ENCODE measurements around the gene BMPER.

BMPER gene

DNA sequence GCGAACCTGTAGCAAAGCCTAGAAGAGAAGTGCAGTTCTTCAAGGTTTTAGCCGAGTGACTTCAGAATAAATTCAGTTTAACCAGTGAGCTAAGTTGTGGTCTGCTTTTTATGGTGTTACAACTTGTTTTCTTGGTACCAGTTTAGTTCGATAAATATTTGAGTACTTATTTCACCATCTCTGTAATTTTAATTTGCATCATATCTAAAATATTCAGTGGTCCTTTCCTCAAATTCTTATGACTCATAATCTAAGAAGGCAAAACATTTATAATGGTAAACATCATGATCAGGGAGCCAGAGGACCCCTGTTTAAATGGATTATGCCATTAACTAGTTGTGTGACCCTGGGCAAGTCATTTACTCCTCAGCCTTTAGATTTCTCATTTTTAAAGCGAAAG lies 4.1 kb upstream of the BMPER start (continued):
- TF ChIP-seq PATZ1 (CRISPR knock-in tag; IDR thresholded peaks at IDR 0.05; ENCODE audit: borderline replicate concordance) (no peak), ESRRG (CRISPR knock-in tag; IDR thresholded peaks at IDR 0.05) (no peak), ZFP3 (CRISPR knock-in tag; IDR thresholded peaks at IDR 0.05) (no peak), BACH2 (CRISPR knock-in tag; IDR thresholded peaks at IDR 0.05; ENCODE audit: borderline replicate concordance) (no peak), ZFP30 (CRISPR knock-in tag; IDR thresholded peaks at IDR 0.05) (no peak), CSDC2 (CRISPR knock-in tag; IDR thresholded peaks at IDR 0.05) (no peak), TCF4 (CRISPR knock-in tag; IDR thresholded peaks at IDR 0.05; ENCODE audit: borderline replicate concordance) (no peak)

GRCh38 chr7:33901847-33902246 lies 3.5 kb upstream of the BMPER start:
- TF ChIP-seq ZNF565 (CRISPR knock-in tag; conservative IDR thresholded peaks at IDR 0.05; ENCODE audit: low read depth) (no peak), BACH2 (CRISPR knock-in tag; IDR thresholded peaks at IDR 0.05; ENCODE audit: borderline replicate concordance) (no peak), TCF4 (CRISPR knock-in tag; IDR thresholded peaks at IDR 0.05; ENCODE audit: borderline replicate concordance) (no peak), ZNF8 (CRISPR knock-in tag; IDR thresholded peaks at IDR 0.05) (no peak), ZC3H10 (CRISPR knock-in tag; IDR thresholded peaks at IDR 0.05) (no peak), ZFP3 (CRISPR knock-in tag; IDR thresholded peaks at IDR 0.05) (no peak), ESRRG (CRISPR knock-in tag; IDR thresholded peaks at IDR 0.05) (no peak), TOX (CRISPR knock-in tag; IDR thresholded peaks at IDR 0.05; ENCODE audit: borderline replicate concordance) (no peak), ZNF70 (CRISPR knock-in tag; IDR thresholded peaks at IDR 0.05) (no peak), TSHZ2 (CRISPR knock-in tag; IDR thresholded peaks at IDR 0.05) (no peak), OSR1 (CRISPR knock-in tag; IDR thresholded peaks at IDR 0.05) (no peak), ARNTL (CRISPR knock-in tag; IDR thresholded peaks at IDR 0.05; ENCODE audit: borderline replicate concordance, low read depth) (no peak), SNAI2 (CRISPR knock-in tag; IDR thresholded peaks at IDR 0.05) (no peak), ZFP30 (CRISPR knock-in tag; IDR thresholded peaks at IDR 0.05) (no peak), ISL1 (CRISPR knock-in tag; IDR thresholded peaks at IDR 0.05) (no peak), CSDC2 (CRISPR knock-in tag; IDR thresholded peaks at IDR 0.05) (no peak)
- TF ChIP-seq, protein P1, sequence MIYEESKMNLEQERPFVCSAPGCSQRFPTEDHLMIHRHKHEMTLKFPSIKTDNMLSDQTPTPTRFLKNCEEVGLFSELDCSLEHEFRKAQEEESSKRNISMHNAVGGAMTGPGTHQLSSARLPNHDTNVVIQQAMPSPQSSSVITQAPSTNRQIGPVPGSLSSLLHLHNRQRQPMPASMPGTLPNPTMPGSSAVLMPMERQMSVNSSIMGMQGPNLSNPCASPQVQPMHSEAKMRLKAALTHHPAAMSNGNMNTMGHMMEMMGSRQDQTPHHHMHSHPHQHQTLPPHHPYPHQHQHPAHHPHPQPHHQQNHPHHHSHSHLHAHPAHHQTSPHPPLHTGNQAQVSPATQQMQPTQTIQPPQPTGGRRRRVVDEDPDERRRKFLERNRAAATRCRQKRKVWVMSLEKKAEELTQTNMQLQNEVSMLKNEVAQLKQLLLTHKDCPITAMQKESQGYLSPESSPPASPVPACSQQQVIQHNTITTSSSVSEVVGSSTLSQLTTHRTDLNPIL (CRISPR knock-in tag; IDR thresholded peaks at IDR 0.05; ENCODE audit: low read depth): no peak
- TF ChIP-seq, protein P2, sequence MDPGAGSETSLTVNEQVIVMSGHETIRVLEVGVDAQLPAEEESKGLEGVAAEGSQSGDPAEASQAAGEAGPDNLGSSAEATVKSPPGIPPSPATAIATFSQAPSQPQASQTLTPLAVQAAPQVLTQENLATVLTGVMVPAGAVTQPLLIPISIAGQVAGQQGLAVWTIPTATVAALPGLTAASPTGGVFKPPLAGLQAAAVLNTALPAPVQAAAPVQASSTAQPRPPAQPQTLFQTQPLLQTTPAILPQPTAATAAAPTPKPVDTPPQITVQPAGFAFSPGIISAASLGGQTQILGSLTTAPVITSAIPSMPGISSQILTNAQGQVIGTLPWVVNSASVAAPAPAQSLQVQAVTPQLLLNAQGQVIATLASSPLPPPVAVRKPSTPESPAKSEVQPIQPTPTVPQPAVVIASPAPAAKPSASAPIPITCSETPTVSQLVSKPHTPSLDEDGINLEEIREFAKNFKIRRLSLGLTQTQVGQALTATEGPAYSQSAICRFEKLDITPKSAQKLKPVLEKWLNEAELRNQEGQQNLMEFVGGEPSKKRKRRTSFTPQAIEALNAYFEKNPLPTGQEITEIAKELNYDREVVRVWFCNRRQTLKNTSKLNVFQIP (CRISPR knock-in tag; IDR thresholded peaks at IDR 0.05; ENCODE audit: borderline replicate concordance, low read depth): no peak
- no peak for ATAC-seq

DNA sequence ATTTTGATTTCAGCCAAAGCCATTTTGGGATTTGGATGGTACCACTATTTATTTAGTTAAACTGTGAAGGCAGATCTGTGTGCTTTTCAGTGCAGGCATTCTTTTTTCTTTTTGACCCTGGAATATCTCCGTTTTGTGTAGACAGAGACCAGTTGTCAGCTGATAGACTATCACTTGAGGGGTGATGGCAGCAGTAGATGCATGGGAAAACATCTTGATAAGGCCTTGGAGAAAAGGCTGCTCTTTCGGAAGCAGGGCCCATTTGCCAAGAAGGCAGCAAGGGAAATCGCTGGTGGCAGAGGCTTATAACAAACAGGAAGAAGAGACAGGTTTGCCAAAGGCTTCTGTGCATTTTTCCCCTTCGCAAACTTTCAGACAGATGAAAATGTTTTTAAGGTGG lies 2.6 kb upstream of the BMPER start:
- no peak for ATAC-seq
- TF ChIP-seq TOX (CRISPR knock-in tag; IDR thresholded peaks at IDR 0.05; ENCODE audit: borderline replicate concordance) (no peak), OSR1 (CRISPR knock-in tag; IDR thresholded peaks at IDR 0.05) (no peak), SNAI2 (CRISPR knock-in tag; IDR thresholded peaks at IDR 0.05) (no peak), CSRNP3 (CRISPR knock-in tag; IDR thresholded peaks at IDR 0.05) (no peak), ZFP3 (CRISPR knock-in tag; IDR thresholded peaks at IDR 0.05) (no peak), ESRRG (CRISPR knock-in tag; IDR thresholded peaks at IDR 0.05) (no peak), PPARA (CRISPR knock-in tag; IDR thresholded peaks at IDR 0.05; ENCODE audit: borderline replicate concordance) (no peak), PATZ1 (CRISPR knock-in tag; IDR thresholded peaks at IDR 0.05; ENCODE audit: borderline replicate concordance) (no peak), TCF4 (CRISPR knock-in tag; IDR thresholded peaks at IDR 0.05; ENCODE audit: borderline replicate concordance) (no peak)
- TF ChIP-seq, protein P2 (CRISPR knock-in tag; IDR thresholded peaks at IDR 0.05; ENCODE audit: borderline replicate concordance, low read depth): no peak

All from SK-N-SH treated with all-trans-retinoic acid at 6 μM for 48 hours (cell line).